Cardiac septum (tissue), 1 donor: ENCODE data around the gene DIPK2B. TPM values are rescaled to one million over a fixed set of nuclear protein-coding genes. Genes with fewer than 3 reads are reported as not detected.

Experiments used
- DNase-seq: peaks from one replicate; pipeline ENCODE4 v3.0.0-alpha.2; 2020; ENCODE audit warnings: low spot score
- intact Hi-C: fragments of 100-400 bp; cut with DNase I; formaldehyde crosslinking; loops from one replicate; pipeline ENCODE4 v1.14.0; 2022
- total RNA-seq: library from RNA; stranded (reverse); fragmentation: NEBNext Ultra II Directional; extraction: Animal tissue kit (Norgen Biotek cat#: 25700); gene quantifications from one replicate; pipeline ENCODE4 v1.2.1, GENCODE V29; 2021
- donor health status: DM: no; HTN: no; CAD: no.

Gene DIPK2B
- total RNA-seq, 1 donor from 2014 or later: 14.0 TPM

GRCh38 chrX:45165726-45166125, 35.0 kb downstream of the DIPK2B start:
- intact Hi-C loops: no loop called here
- no peak for DNase-seq

GRCh38 chrX:45164995-45165394, 35.7 kb downstream of the DIPK2B start:
- intact Hi-C loops: no loop called here
- DNase-seq: no peak

- DNase-seq: no peak
- intact Hi-C loops: no loop called here
Measured at GRCh38 chrX:45164021-45164621, 36.6 kb downstream of the DIPK2B start.

- intact Hi-C loops: no loop called here
- DNase-seq: no peak
Measured at GRCh38 chrX:45157647-45158046, 43.0 kb downstream of the DIPK2B start.

- intact Hi-C loops: no loop called here
- no peak for DNase-seq
Measured at GRCh38 chrX:45154462-45154861, 46.2 kb downstream of the DIPK2B start.

GRCh38 chrX:45154033-45154360, 46.7 kb downstream of the DIPK2B start:
- DNase-seq: no peak
- intact Hi-C loops: no loop called here
